SK-N-SH (cell line): Measurements from ENCODE around the gene MEI1. TPM values are rescaled to one million over a fixed set of nuclear protein-coding genes. Genes with fewer than 3 reads are reported as not detected.

Source experiments
- CTCF ChIA-PET: fragments of 300-600, 350-600 bp; formaldehyde crosslinking; extraction: SDS; loops from one replicate; lab custom pipeline; 2021; lab: Yijun Ruan, JAX
- POLR2A ChIA-PET: fragments of 350-600 bp; sonication (Branson Sonifier 250); formaldehyde crosslinking; extraction: SDS; loops from one replicate; lab custom pipeline; 2020; ENCODE audit warnings: antibody characterized with exemption, inconsistent platforms; lab: Yijun Ruan, JAX
- DNase-seq: peaks from one replicate; pipeline ENCODE4 v3.0.0; 2012
- H2AFZ ChIP-seq: fragments of 200-600 bp; sonication (generic); 2 replicates; pipeline ENCODE4 v1.8.1; 2016; ENCODE audit warnings: antibody characterized with exemption, mild to moderate bottlenecking, low read depth
- H3F3A ChIP-seq: fragments of 200-600 bp; sonication (generic); replicated peaks from 2 replicates; pipeline ENCODE3; 2016; ENCODE audit warnings: antibody characterized with exemption, mild to moderate bottlenecking; ENCODE audit not compliant: insufficient read depth
- H3K27ac ChIP-seq, 2 experiments: fragments of 200-500 bp in 1 of 2; fragments of 200-600 bp in 1 of 2; sonication (Bioruptor generic) in 1 of 2; sonication (generic), shearing (Covaris generic) in 1 of 2; 2 replicates each; pipeline versions ENCODE4 v1.5.1 to v1.6.1; 2014 to 2016; ENCODE audit warnings: low read depth in 2 of 2, inconsistent platforms in 1 of 2, low read length in 1 of 2, mild to moderate bottlenecking in 1 of 2, mixed read lengths in 1 of 2
- H3K27me3 ChIP-seq: fragments of 200-600 bp; sonication (generic), shearing (Covaris generic); 2 replicates; pipeline ENCODE4 v1.6.1; 2016; ENCODE audit warnings: mixed run types; ENCODE audit not compliant: insufficient read depth
- H3K36me3 ChIP-seq, 2 experiments: fragments of 200-500 bp in 1 of 2; fragments of 200-600 bp in 1 of 2; sonication (Bioruptor generic) in 1 of 2; sonication (generic) in 1 of 2; replicated peaks in 1 of 2; 2 replicates each; pipeline versions ENCODE3 to v1.5.1; 2014 to 2016; ENCODE audit warnings: low read length in 1 of 2, mild to moderate bottlenecking in 1 of 2; ENCODE audit not compliant: insufficient read depth in 2 of 2, control insufficient read depth in 1 of 2
- H3K4me1 ChIP-seq, 2 experiments: fragments of 200-500 bp in 1 of 2; fragments of 200-600 bp in 1 of 2; sonication (Bioruptor generic) in 1 of 2; sonication (generic), shearing (Covaris generic) in 1 of 2; 2 replicates each; pipeline versions ENCODE4 v1.5.1 to v1.6.1; 2014 to 2016; ENCODE audit warnings: low read depth in 1 of 2, low read length in 1 of 2, mixed run types in 1 of 2; ENCODE audit not compliant: insufficient read depth in 2 of 2, control insufficient read depth in 1 of 2
- H3K4me2 ChIP-seq: fragments of 200-600 bp; sonication (generic), shearing (Covaris generic); 2 replicates; pipeline ENCODE4 v1.6.1; 2017; ENCODE audit warnings: mixed run types
- H3K4me3 ChIP-seq, 2 experiments: fragments of 200-500 bp in 1 of 2; fragments of 200-600 bp in 1 of 2; sonication (Bioruptor generic) in 1 of 2; sonication (generic), shearing (Covaris generic) in 1 of 2; 2 replicates each; pipeline versions ENCODE4 v1.5.1 to v1.8.1; 2014 to 2016; ENCODE audit warnings: low read depth in 2 of 2, inconsistent platforms in 1 of 2, low read length in 1 of 2, mild to moderate bottlenecking in 1 of 2, mixed read lengths in 1 of 2, moderate library complexity in 1 of 2
- H3K79me2 ChIP-seq: fragments of 200-600 bp; sonication (generic); 2 replicates; pipeline ENCODE4 v1.8.1; 2017; ENCODE audit warnings: mild to moderate bottlenecking; ENCODE audit not compliant: insufficient read depth
- H3K9ac ChIP-seq: fragments of 200-600 bp; sonication (generic); 2 replicates; pipeline ENCODE4 v1.6.1; 2017; ENCODE audit warnings: mixed run types
- H3K9me2 ChIP-seq: fragments of 200-600 bp; sonication (generic); 2 replicates; pipeline ENCODE4 v1.6.1; 2017; ENCODE audit warnings: mixed run types
- H3K9me3 ChIP-seq: fragments of 200-600 bp; sonication (generic); 2 replicates; pipeline ENCODE4 v1.6.1; 2017; ENCODE audit warnings: mixed run types, mild to moderate bottlenecking, moderate library complexity
- H4K20me1 ChIP-seq: fragments of 200-600 bp; sonication (generic); 2 replicates; pipeline ENCODE4 v1.6.1; 2017; ENCODE audit warnings: mild to moderate bottlenecking, mixed run types; ENCODE audit not compliant: insufficient read depth
- EZH2phosphoT487 ChIP-seq: fragments of 200-600 bp; sonication (generic); IDR thresholded peaks from 2 replicates; pipeline ENCODE4 v1.6.1; 2017; ENCODE audit warnings: low read depth, mixed run types, mild to moderate bottlenecking, antibody characterized with exemption, moderate library complexity, borderline replicate concordance
- MEF2A ChIP-seq: IDR thresholded peaks from 2 replicates; pipeline ENCODE4 v1.4.0; 2012; ENCODE audit warnings: low read depth, borderline replicate concordance
- MXI1 ChIP-seq: IDR thresholded peaks from 2 replicates; pipeline ENCODE4 v1.6.1; 2012; ENCODE audit warnings: mild to moderate bottlenecking, low read depth, low read length, improper control_type of control experiment
- NRF1 ChIP-seq: IDR thresholded peaks from 2 replicates; pipeline ENCODE4 v1.6.1; 2012; ENCODE audit warnings: low read depth, mild to moderate bottlenecking, low read length
- RAD21 ChIP-seq: IDR thresholded peaks from 2 replicates; pipeline ENCODE4 v1.6.1; 2012; ENCODE audit warnings: mild to moderate bottlenecking, low read length
- RXRA ChIP-seq: IDR thresholded peaks from 2 replicates; pipeline ENCODE4 v1.4.0; 2012; ENCODE audit warnings: low read depth, mild to moderate bottlenecking, borderline replicate concordance
- SMC3 ChIP-seq: IDR thresholded peaks from 2 replicates; pipeline ENCODE4 v1.6.1; 2012; ENCODE audit warnings: low read depth, low read length, improper control_type of control experiment
- TCF12 ChIP-seq: IDR thresholded peaks from 2 replicates; pipeline ENCODE4 v1.4.0; 2012
- YY1 ChIP-seq: IDR thresholded peaks from 2 replicates; pipeline ENCODE4 v1.4.0; 2012; ENCODE audit warnings: low read depth, mild to moderate bottlenecking
- WGBS: methylation state at CpG from one replicate; pipeline ENCODE4 v1.1.6; 2017; ENCODE audit warnings: low lambda C conversion rate; 5-methylcytosine and 5-hydroxymethylcytosine counted together
- polyA plus RNA-seq, 3 experiments: library from polyadenylated mRNA; depleted of rRNA; stranded (reverse); fragments of >200 nt; gene quantifications; 2 replicates each; pipeline ENCODE4 v1.2.3, GENCODE V29; 2012
- TF ChIP-seq, protein P1 (sequence below): IDR thresholded peaks from 2 replicates; pipeline ENCODE4; 2012
- TF ChIP-seq, protein P2 (sequence below): IDR thresholded peaks from 2 replicates; pipeline ENCODE4 v1.6.1; 2012; ENCODE audit warnings: mild to moderate bottlenecking, low read depth, low read length, moderate library complexity
- TF ChIP-seq, protein P3 (sequence below): fragments of 150-350 bp; IDR thresholded peaks from 2 replicates; pipeline ENCODE4 v1.6.1; 2017; ENCODE audit warnings: antibody characterized with exemption, low read length, low read depth, borderline replicate concordance

The MEI1 gene
- polyA plus RNA-seq, 1 of the 3 experiments (the other 2 are of a cell fraction): not detected

DNA sequence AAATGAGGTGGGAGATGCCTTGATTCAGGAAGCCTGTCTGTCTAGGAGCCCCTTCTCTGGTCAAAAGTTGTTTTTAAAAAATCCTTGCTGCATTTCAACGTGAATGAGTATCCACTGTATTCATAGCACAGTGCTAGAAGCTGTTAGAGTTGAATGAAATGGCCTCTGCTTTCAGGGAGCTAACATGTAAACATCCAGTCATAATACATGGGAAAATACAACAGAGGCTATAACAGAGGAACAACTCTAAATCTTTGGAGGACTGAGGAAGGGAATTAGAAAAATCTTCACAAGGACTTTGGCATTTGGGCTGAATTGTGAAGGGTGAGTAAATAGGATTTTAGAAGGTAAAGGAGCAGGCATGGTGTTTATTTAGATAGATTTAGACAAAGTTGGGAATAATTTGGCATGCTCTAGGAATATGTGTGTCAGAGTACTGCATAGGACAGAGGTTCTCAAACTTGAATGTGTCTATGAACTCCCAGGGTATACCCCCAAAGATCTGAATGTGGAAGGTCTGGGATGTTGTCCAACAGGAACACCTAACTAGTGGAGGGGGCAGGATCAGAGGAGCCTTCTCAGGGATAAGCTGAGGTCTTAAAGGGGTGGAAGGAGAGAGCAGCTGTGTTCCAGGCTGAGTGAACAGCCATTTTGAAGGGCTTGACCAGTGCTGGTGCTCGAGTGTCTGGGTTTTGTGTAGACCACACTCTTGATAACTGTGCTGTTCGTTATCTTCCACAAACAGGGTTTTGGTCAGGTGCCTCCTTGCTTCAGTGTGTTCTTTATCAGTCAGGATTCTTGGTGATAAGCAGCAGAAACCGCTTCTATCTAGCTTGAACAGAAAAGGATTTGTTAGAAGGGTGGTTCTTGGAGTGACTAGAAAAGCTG is 146.3 kb downstream of the MEI1 start:
- Histone ChIP-seq H3K4me3 (no peak overlapping the region), H3F3A (no peaks in the 10 kb centered on the region), H3K79me2 (no peaks in the 10 kb centered on the region), H3K4me1 (peaks cover 0 to 3% of the 10 kb centered on the region in 2 experiments; a peak in 1 of 4 replicates), H4K20me1 (no peaks in the 10 kb centered on the region), H3K36me3 (no peaks in the 10 kb centered on the region), H3K4me2 (no peak overlapping the region), H3K9me2 (no peaks in the 10 kb centered on the region), H3K9ac (no peak overlapping the region), H3K9me3 (no peaks in the 10 kb centered on the region), H3K27ac (no peak overlapping the region; a peak in 1 of 4 replicates), H2AFZ (no peak overlapping the region), H3K27me3 (no peaks in the 10 kb centered on the region)
- WGBS: 75% methylated on average over 3 of the region's 4 CpGs
- TF ChIP-seq EZH2phosphoT487 (no peak), TCF12 (no peak), RAD21 (no peak), NRF1 (no peak), YY1 (no peak), MXI1 (no peak), MEF2A (no peak), SMC3 (no peak), RXRA (no peak)
- TF ChIP-seq, protein P1, sequence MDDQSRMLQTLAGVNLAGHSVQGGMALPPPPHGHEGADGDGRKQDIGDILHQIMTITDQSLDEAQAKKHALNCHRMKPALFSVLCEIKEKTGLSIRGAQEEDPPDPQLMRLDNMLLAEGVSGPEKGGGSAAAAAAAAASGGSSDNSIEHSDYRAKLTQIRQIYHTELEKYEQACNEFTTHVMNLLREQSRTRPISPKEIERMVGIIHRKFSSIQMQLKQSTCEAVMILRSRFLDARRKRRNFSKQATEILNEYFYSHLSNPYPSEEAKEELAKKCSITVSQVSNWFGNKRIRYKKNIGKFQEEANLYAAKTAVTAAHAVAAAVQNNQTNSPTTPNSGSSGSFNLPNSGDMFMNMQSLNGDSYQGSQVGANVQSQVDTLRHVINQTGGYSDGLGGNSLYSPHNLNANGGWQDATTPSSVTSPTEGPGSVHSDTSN: no peak
- TF ChIP-seq, protein P2, sequence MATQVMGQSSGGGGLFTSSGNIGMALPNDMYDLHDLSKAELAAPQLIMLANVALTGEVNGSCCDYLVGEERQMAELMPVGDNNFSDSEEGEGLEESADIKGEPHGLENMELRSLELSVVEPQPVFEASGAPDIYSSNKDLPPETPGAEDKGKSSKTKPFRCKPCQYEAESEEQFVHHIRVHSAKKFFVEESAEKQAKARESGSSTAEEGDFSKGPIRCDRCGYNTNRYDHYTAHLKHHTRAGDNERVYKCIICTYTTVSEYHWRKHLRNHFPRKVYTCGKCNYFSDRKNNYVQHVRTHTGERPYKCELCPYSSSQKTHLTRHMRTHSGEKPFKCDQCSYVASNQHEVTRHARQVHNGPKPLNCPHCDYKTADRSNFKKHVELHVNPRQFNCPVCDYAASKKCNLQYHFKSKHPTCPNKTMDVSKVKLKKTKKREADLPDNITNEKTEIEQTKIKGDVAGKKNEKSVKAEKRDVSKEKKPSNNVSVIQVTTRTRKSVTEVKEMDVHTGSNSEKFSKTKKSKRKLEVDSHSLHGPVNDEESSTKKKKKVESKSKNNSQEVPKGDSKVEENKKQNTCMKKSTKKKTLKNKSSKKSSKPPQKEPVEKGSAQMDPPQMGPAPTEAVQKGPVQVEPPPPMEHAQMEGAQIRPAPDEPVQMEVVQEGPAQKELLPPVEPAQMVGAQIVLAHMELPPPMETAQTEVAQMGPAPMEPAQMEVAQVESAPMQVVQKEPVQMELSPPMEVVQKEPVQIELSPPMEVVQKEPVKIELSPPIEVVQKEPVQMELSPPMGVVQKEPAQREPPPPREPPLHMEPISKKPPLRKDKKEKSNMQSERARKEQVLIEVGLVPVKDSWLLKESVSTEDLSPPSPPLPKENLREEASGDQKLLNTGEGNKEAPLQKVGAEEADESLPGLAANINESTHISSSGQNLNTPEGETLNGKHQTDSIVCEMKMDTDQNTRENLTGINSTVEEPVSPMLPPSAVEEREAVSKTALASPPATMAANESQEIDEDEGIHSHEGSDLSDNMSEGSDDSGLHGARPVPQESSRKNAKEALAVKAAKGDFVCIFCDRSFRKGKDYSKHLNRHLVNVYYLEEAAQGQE: no peak
- TF ChIP-seq, protein P3, sequence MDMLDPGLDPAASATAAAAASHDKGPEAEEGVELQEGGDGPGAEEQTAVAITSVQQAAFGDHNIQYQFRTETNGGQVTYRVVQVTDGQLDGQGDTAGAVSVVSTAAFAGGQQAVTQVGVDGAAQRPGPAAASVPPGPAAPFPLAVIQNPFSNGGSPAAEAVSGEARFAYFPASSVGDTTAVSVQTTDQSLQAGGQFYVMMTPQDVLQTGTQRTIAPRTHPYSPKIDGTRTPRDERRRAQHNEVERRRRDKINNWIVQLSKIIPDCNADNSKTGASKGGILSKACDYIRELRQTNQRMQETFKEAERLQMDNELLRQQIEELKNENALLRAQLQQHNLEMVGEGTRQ: no peak
- no peak for DNase-seq
- ChIA-PET CTCF (interaction anchor here (1.1 kb wide), 1 partner anchor 148 kb away, joined by 3 read pairs; no protein-coding TSS in a partner anchor), POLR2A (no interaction called here)
